ENCODE data around the gene TUB. TPM values are rescaled to one million over a fixed set of nuclear protein-coding genes. Genes with fewer than 3 reads are reported as not detected.

Gene TUB
- total RNA-seq, 2 experiments from 2014 or later: 0.05 to 0.16 TPM

DNA sequence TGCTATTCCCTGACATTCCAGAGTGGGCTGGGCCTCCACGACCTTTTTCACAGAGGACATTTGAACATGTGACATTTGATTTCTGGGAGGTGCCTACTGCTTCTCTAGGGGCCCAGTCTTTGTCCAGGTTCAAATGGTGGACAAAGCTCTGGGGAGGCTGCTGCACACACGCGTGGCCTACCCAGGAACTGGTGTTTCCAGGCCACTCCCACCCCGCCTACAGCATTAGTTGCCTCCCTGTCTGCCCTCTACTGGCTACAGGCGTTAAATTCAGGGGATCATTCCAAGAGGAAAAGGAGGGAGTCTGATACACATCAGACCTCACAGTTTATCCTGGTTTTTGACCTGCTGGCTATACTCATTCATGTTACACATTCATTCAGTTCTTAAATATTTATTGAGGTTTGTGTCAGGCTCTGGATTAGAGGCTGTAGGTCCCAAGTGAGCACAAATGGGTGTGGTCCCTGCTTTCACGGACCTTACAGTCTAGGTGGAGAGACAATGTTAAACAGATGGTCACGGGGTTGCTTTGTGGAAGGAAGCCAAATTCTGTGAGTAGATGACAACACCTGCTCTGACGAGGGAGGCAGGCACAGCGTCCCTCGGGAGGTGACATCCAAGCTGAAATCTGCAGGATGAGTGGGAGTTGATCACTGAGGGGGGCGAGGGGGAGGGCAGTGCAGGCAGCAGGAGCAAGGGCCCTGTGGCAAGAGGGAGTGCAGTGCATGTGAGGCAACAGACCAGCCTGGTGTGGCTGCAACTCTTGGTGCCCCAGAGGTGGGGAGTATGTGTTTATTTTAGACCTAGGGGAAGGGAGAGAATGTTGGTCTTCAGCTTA is 11.8 kb downstream of the TUB start:
- Mint-ChIP-seq H3K27me3 (no peaks in the 10 kb centered on the region), H3K4me3 (no peak overlapping the region), H3K4me1 (ENCODE audit: low read depth) (no peaks in the 10 kb centered on the region), H3K36me3 (ENCODE audit: low read depth) (no peaks in the 10 kb centered on the region), H3K9me3 (no peaks in the 10 kb centered on the region), H3K27ac (no peak overlapping the region)
- ATAC-seq (peak; percentile 88), DNase-seq (peak; percentile 68)
- TF ChIP-seq, protein P1, sequence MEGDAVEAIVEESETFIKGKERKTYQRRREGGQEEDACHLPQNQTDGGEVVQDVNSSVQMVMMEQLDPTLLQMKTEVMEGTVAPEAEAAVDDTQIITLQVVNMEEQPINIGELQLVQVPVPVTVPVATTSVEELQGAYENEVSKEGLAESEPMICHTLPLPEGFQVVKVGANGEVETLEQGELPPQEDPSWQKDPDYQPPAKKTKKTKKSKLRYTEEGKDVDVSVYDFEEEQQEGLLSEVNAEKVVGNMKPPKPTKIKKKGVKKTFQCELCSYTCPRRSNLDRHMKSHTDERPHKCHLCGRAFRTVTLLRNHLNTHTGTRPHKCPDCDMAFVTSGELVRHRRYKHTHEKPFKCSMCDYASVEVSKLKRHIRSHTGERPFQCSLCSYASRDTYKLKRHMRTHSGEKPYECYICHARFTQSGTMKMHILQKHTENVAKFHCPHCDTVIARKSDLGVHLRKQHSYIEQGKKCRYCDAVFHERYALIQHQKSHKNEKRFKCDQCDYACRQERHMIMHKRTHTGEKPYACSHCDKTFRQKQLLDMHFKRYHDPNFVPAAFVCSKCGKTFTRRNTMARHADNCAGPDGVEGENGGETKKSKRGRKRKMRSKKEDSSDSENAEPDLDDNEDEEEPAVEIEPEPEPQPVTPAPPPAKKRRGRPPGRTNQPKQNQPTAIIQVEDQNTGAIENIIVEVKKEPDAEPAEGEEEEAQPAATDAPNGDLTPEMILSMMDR (IDR thresholded peaks at IDR 0.05): peak; percentile 52
- intact Hi-C loops (cut with micrococcal nuclease): loop anchor here (5.0 to 10.0 kb wide), 2 partner anchors 56 to 198 kb away; no protein-coding TSS in a partner anchor
- POLR2A ChIA-PET: interaction anchor here (0.9 kb wide), 1 partner anchor 10 kb away, joined by 4 read pairs; no protein-coding TSS in a partner anchor
- CTCF ChIA-PET: interaction anchor here (0.8 to 9.3 kb wide), 10 partner anchors 12 to 106 kb away, joined by 3 to 99 read pairs (median 6); partner anchors contain the start of gene EIF3F

DNA sequence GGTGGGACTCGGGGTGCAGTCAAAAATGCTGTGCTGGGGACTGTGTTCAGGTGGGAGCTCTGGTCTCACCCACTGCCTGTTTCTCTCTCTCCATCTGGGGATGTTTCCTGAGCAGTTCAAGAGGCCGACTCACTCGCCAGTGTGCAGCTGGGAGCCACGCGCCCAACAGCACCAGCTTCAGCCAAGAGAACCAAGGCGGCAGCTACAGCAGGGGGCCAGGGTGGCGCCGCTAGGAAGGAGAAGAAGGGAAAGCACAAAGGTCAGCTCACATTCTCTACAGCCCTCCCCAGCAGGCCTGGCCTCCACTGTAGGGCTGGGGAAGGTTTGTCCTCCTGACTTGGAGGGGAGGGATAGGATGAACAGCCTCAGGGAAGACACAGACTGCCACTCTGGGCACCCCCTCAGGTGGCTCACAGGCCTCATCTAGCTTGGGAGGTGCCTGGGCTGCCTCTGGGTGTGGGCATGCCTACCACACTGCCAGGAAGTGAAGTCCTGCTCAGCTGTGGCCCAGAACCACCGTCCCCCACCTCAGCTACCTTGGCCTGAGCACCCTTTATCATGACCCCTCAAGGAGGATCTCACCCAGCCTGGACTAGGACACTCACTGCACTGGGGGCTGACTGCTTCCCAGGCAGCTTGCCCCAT is 13.0 kb downstream of the TUB start:
- Mint-ChIP-seq H3K27me3 (no peaks in the 10 kb centered on the region), H3K36me3 (ENCODE audit: low read depth) (no peaks in the 10 kb centered on the region), H3K4me3 (no peak overlapping the region), H3K9me3 (no peaks in the 10 kb centered on the region), H3K4me1 (ENCODE audit: low read depth) (no peaks in the 10 kb centered on the region), H3K27ac (no peak overlapping the region)
- ChIA-PET CTCF (interaction anchor here (0.9 to 9.3 kb wide), 4 partner anchors 11 to 105 kb away, joined by 4 to 99 read pairs (median 38); no protein-coding TSS in a partner anchor), POLR2A (interaction anchor here (0.7 to 0.9 kb wide), 2 partner anchors 9 to 95 kb away, joined by 3 to 4 read pairs; no protein-coding TSS in a partner anchor)
- intact Hi-C loops (cut with micrococcal nuclease): loop anchor here (5.0 to 10.0 kb wide), 2 partner anchors 57 to 199 kb away; no protein-coding TSS in a partner anchor
- DNase-seq: no peak
- no peak for ATAC-seq
- TF ChIP-seq, protein P1 (IDR thresholded peaks at IDR 0.05): no peak

GRCh38 chr11:8094656-8095055 is 13.6 kb downstream of the TUB start:
- Mint-ChIP-seq H3K27ac (no peak overlapping the region), H3K36me3 (ENCODE audit: low read depth) (no peaks in the 10 kb centered on the region), H3K27me3 (no peaks in the 10 kb centered on the region), H3K9me3 (no peaks in the 10 kb centered on the region), H3K4me1 (ENCODE audit: low read depth) (no peaks in the 10 kb centered on the region), H3K4me3 (no peak overlapping the region)
- ChIA-PET POLR2A (interaction anchor here (0.6 to 0.7 kb wide), 2 partner anchors 61 to 95 kb away, joined by 3 read pairs; no protein-coding TSS in a partner anchor), CTCF (interaction anchor here (0.6 to 8.9 kb wide), 2 partner anchors 61 to 90 kb away, joined by 4 to 67 read pairs; no protein-coding TSS in a partner anchor)
- no peak for ATAC-seq
- no peak for DNase-seq
- intact Hi-C loops (cut with micrococcal nuclease): loop anchor here (5.0 to 10.0 kb wide), 2 partner anchors 57 to 200 kb away; no protein-coding TSS in a partner anchor
- TF ChIP-seq, protein P1 (IDR thresholded peaks at IDR 0.05): no peak

DNA sequence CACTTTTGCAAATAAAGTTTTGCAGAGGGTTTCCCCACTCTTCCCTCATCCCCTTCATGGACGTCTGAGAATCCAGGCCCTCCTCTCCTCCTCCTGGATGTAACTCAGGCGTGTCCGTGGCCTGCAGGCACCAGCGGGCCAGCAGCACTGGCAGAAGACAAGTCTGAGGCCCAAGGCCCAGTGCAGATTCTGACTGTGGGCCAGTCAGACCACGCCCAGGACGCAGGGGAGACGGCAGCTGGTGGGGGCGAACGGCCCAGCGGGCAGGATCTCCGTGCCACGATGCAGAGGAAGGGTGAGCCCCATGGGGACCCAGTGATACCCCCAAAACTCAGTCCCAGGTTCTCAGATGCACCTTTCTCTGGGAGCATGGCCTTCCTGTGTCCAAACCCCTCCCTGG is 14.4 kb downstream of the TUB start:
- Mint-ChIP-seq H3K27me3 (no peaks in the 10 kb centered on the region), H3K4me1 (ENCODE audit: low read depth) (no peaks in the 10 kb centered on the region), H3K9me3 (no peaks in the 10 kb centered on the region), H3K27ac (no peak overlapping the region), H3K36me3 (ENCODE audit: low read depth) (no peaks in the 10 kb centered on the region), H3K4me3 (no peak overlapping the region)
- POLR2A ChIA-PET: interaction anchor here (0.6 kb wide), 1 partner anchor 60 kb away, joined by 3 read pairs; no protein-coding TSS in a partner anchor
- intact Hi-C loops (cut with micrococcal nuclease): loop anchor here (10.0 kb wide), 1 partner anchor 201 kb away; no protein-coding TSS in a partner anchor
- TF ChIP-seq, protein P1 (IDR thresholded peaks at IDR 0.05): no peak
- DNase-seq (no peak), ATAC-seq (no peak)
- CTCF ChIA-PET: interaction anchor here (0.6 to 8.9 kb wide), 4 partner anchors 61 to 91 kb away, joined by 4 to 161 read pairs (median 94); no protein-coding TSS in a partner anchor

Measured in activated CD8-positive, alpha-beta T cell treated with anti-CD3 and anti-CD28 coated beads for 36 hours (primary cell).